Tibial nerve (tissue), 4 donors: Measurements from ENCODE around the gene LMCD1. TPM values are rescaled to one million over a fixed set of nuclear protein-coding genes. Genes with fewer than 3 reads are reported as not detected.

Experiments
- DNase-seq, 2 donors: peaks; one replicate each; pipeline ENCODE4 v3.0.0-alpha.2; 2019; ENCODE audit warnings: low spot score in 2 of 2
- H3K27ac ChIP-seq, 4 donors: fragments of 200-600 bp; sonication (generic) in 3 of 4; one replicate each; pipeline ENCODE4 v1.5.1; 2017 to 2019; ENCODE audit warnings: mild to moderate bottlenecking in 1 of 4
- H3K27me3 ChIP-seq, 2 donors: fragments of 200-600 bp; sonication (generic) in 1 of 2; one replicate each; pipeline versions ENCODE4 v1.5.1 to v1.6.0; 2017 to 2019
- H3K36me3 ChIP-seq, 3 donors: fragments of 200-600 bp; sonication (generic); one replicate each; pipeline ENCODE4 v1.5.1; 2018 to 2019
- H3K4me1 ChIP-seq, 4 donors: fragments of 200-600 bp; sonication (generic) in 3 of 4; one replicate each; pipeline ENCODE4 v1.5.1; 2017 to 2019
- H3K4me3 ChIP-seq, 4 donors: fragments of 200-600 bp; sonication (generic) in 3 of 4; one replicate each; pipeline ENCODE4 v1.5.1; 2017 to 2019; ENCODE audit warnings: mild to moderate bottlenecking in 1 of 4, moderate library complexity in 1 of 4
- H3K9me3 ChIP-seq, 4 donors: fragments of 200-600 bp; sonication (generic) in 3 of 4; one replicate each; pipeline ENCODE4 v1.5.1; 2017 to 2019
- EP300 ChIP-seq, 2 donors: sonication (generic); formaldehyde crosslinking; IDR thresholded peaks; one replicate each; pipeline ENCODE4 v1.6.1; 2017; ENCODE audit warnings: antibody characterized with exemption in 2 of 2, mild to moderate bottlenecking in 1 of 2
- POLR2A ChIP-seq, 2 donors: fragments of 450-650 bp; IDR thresholded peaks; one replicate each; pipeline ENCODE4 v1.6.1; 2017; ENCODE audit warnings: antibody characterized with exemption in 2 of 2, mild to moderate bottlenecking in 2 of 2, moderate library complexity in 2 of 2
- WGBS, 2 donors: methylation state at CpG; one replicate each; pipeline ENCODE4 v1.1.5; 2018; 5-methylcytosine and 5-hydroxymethylcytosine counted together
- total RNA-seq, 4 donors: library from RNA; depleted of rRNA; stranded (reverse); fragments of >200 nt; gene quantifications; one replicate each; pipeline ENCODE4 v1.1.0, GENCODE V29; 2016
- TF ChIP-seq, protein P1 (sequence below), 5 experiments: fragments of 200-600 bp in 3 of 5; fragments of 450-650 bp in 2 of 5; sonication (generic) in 3 of 5; IDR thresholded peaks; one replicate each; pipeline ENCODE4 v1.5.1; 2016 to 2019; ENCODE audit warnings: antibody characterized with exemption in 5 of 5, mild to moderate bottlenecking in 3 of 5, moderate library complexity in 2 of 5

The LMCD1 gene
- total RNA-seq, 4 donors from 2014 or later: 81.2 to 147 (median 92.9) TPM

DNA sequence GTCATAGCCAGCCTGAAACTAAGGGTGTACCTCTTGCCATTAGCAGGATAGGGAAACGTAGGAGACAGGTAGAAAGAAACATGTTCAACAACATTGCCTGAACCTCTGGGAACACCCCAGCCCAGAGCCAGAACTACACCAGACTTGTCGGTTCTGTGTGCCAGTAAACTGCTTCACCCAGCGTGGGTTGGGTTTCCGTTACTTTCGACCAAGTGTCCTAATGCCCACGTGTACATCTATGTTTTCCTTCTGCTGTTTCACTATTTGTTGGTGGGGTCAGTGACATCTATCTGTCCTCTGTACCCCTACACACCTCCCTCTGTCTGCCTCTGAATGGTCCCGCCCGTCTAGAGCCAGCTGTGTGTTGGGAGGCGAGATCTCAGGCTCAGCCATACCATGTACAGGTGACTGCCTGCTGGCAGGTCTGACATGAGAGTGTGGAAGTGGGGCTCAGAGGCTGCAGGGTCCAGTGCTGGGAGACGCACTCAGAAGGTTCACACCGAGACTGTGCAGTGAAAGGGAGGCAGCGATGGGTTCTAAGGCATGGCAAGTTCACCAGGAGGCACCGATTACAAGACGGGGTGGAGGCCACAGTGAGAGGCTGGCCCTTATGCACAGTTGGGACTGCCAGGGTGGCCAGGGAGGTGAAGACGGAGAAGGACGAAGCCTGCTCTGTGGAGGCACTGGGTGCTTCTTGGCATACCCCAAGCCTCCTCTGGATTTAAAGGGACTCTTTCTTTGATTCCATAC lies 106.6 kb downstream of the LMCD1 start:
- Histone ChIP-seq H3K27me3 (no peaks in the 10 kb centered on the region), H3K36me3 (no peaks in the 10 kb centered on the region), H3K4me3 (no peak overlapping the region), H3K4me1 (peaks cover 0 to 20% (median 2%) of the 10 kb centered on the region in 4 donors), H3K27ac (no peak overlapping the region), H3K9me3 (no peaks in the 10 kb centered on the region)
- 92% methylated on average over 16 of the region's 16 CpGs for WGBS, 2 donors
- no peak for DNase-seq
- TF ChIP-seq, protein P1, sequence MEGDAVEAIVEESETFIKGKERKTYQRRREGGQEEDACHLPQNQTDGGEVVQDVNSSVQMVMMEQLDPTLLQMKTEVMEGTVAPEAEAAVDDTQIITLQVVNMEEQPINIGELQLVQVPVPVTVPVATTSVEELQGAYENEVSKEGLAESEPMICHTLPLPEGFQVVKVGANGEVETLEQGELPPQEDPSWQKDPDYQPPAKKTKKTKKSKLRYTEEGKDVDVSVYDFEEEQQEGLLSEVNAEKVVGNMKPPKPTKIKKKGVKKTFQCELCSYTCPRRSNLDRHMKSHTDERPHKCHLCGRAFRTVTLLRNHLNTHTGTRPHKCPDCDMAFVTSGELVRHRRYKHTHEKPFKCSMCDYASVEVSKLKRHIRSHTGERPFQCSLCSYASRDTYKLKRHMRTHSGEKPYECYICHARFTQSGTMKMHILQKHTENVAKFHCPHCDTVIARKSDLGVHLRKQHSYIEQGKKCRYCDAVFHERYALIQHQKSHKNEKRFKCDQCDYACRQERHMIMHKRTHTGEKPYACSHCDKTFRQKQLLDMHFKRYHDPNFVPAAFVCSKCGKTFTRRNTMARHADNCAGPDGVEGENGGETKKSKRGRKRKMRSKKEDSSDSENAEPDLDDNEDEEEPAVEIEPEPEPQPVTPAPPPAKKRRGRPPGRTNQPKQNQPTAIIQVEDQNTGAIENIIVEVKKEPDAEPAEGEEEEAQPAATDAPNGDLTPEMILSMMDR (IDR thresholded peaks at IDR 0.05): no peak
- TF ChIP-seq EP300 (IDR thresholded peaks at IDR 0.05) (no peak), POLR2A (IDR thresholded peaks at IDR 0.05) (no peak)

DNA sequence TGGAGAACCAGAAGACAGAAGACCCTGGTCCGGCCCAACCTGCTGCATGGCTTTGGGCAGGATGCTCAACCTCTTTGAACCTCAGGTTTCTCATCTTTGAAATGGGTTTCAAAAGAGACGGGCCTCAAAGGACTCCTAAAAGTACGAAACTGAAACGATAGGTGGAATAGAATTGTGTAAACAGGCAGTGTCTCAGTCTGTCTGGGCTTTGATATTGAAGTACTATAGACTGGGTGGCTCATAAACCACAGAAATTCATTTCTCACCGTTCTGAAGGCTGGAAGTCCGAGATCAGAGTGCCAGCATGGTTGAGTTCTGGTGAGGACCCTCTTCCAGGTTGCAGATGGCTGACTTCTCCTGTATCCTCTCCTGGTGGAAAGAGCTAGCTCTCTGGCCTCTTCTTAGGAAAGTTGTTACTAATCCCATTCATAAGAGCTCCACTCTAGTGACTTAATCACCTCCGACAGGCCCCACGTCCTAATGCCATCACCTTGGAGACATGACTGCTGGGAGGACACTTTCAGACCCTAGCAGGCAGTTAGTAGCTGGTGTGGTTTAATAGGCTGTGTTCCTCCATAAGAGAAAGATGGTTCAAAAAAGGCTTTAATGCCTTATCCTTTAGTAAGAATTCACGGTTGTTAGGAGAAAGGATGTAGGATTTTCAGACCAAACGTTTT lies 107.3 kb downstream of the LMCD1 start:
- TF ChIP-seq EP300 (IDR thresholded peaks at IDR 0.05) (no peak), POLR2A (IDR thresholded peaks at IDR 0.05) (no peak)
- TF ChIP-seq, protein P1 (IDR thresholded peaks at IDR 0.05): no peak
- H3K36me3 ChIP-seq: no peaks in the 10 kb centered on the region
- 84 to 88% methylated on average over 10 of the region's 10 CpGs for WGBS, 2 donors
- peaks cover 0 to 14% (median 2%) of the 10 kb centered on the region in 4 donors for H3K4me1 ChIP-seq
- no peaks in the 10 kb centered on the region for H3K27me3 ChIP-seq
- H3K9me3 ChIP-seq: no peaks in the 10 kb centered on the region
- H3K27ac ChIP-seq: no peak overlapping the region
- no peak overlapping the region for H3K4me3 ChIP-seq
- DNase-seq: no peak

DNA sequence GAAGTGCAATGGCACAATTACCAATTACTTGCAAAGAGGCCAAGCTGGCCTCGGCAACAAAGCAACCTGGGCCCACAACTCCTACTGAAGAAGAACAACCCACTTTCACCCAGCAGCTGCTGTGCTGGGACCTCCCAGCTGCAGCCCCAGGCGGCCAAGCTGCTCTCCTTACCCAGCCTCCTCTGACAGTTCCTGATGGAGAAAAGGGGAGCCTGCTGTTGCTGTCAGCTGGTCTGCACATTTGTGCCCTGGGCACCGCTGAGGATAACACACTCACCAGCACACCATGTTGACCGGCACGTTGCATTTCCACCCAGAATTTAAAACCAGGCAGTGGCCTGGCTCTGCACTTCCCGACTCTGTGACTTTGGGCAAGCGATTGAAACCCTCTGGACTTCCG lies 109.3 kb downstream of the LMCD1 start:
- Histone ChIP-seq H3K4me3 (no peak overlapping the region), H3K27ac (no peak overlapping the region), H3K9me3 (no peaks in the 10 kb centered on the region), H3K36me3 (no peaks in the 10 kb centered on the region), H3K4me1 (peaks cover 0 to 13% (median 2%) of the 10 kb centered on the region in 4 donors), H3K27me3 (no peaks in the 10 kb centered on the region)
- TF ChIP-seq, protein P1 (IDR thresholded peaks at IDR 0.05): no peak
- TF ChIP-seq POLR2A (IDR thresholded peaks at IDR 0.05) (no peak), EP300 (IDR thresholded peaks at IDR 0.05) (no peak)
- 89% methylated on average over 8 of the region's 8 CpGs for WGBS, 2 donors
- no peak for DNase-seq

DNA sequence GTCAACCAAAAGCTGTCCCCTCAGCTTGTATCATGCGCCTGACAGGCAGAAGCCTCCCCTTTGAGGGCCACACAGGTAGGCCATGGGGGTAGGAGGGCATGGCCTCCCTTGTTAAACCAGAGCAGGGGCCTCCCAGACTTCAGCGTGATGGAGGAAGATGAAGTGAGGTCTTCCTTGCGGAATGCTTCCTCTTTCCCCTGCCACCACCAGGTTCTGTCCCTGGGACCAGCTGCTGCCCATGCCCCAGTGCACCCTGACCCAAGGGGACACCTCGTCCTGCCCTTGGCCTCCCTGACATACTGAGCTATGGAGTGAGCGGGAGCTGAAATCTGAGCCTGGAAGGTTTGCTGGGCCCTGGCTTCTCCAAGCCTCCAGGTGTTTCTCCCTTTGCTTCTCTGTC lies 116.3 kb downstream of the LMCD1 start:
- H3K27me3 ChIP-seq: no peaks in the 10 kb centered on the region
- TF ChIP-seq, protein P1 (IDR thresholded peaks at IDR 0.05): no peak
- TF ChIP-seq EP300 (IDR thresholded peaks at IDR 0.05) (no peak), POLR2A (IDR thresholded peaks at IDR 0.05) (no peak)
- H3K36me3 ChIP-seq: no peaks in the 10 kb centered on the region
- peaks cover 0 to 16% (median 0%) of the 10 kb centered on the region in 4 donors for H3K9me3 ChIP-seq
- peaks cover 0 to 11% (median 0%) of the 10 kb centered on the region in 4 donors for H3K4me1 ChIP-seq
- 94 to 97% methylated on average over 5 of the region's 5 CpGs for WGBS, 2 donors
- H3K27ac ChIP-seq: no peak overlapping the region
- H3K4me3 ChIP-seq: no peak overlapping the region
- no peak for DNase-seq

DNA sequence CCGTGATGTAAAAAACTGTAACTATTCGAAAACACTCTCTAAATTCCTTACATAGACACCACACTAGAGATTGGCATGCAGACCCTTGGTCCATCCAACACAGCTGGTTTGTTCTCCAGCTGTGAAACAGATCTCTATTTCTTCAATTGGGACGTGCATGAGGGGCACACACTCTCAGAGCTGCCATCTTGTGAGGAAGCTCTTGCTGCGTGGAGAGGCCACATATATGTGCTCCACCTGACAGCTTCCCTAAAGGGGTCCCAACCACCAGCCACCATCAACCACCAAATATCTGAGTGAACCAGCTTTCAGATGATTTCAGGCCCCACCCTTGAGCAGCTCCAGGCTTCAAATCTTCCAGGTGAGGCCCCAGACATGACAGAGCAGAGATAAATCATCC lies 117.3 kb downstream of the LMCD1 start:
- Histone ChIP-seq H3K27ac (no peak overlapping the region), H3K4me3 (no peak overlapping the region), H3K4me1 (peaks cover 0 to 18% (median 0%) of the 10 kb centered on the region in 4 donors), H3K27me3 (no peaks in the 10 kb centered on the region), H3K36me3 (no peaks in the 10 kb centered on the region), H3K9me3 (peaks cover 0 to 16% (median 0%) of the 10 kb centered on the region in 4 donors)
- 87 to 94% methylated on average over 4 of the region's 4 CpGs for WGBS, 2 donors
- DNase-seq: no peak
- no peak for TF ChIP-seq EP300 (IDR thresholded peaks at IDR 0.05)
- TF ChIP-seq POLR2A (IDR thresholded peaks at IDR 0.05): no peak
- TF ChIP-seq, protein P1 (IDR thresholded peaks at IDR 0.05): no peak
